MM.1S (cell line): Measurements from ENCODE around the gene ST6GALNAC6.
A peak's percentile ranks its signal among the peaks of the same experiment; 100 is the strongest.

ENCODE experiments used
- DNase-seq: peaks from one replicate; pipeline ENCODE4 v3.0.0-alpha.2; 2015
- H2AFZ ChIP-seq: fragments of 300-600 bp; sonication (generic); 2 replicates; pipeline ENCODE4 v1.6.0; 2016; ENCODE audit warnings: antibody characterized with exemption, low read length
- H3F3A ChIP-seq: fragments of 300-600 bp; sonication (generic); 2 replicates; pipeline ENCODE4 v1.6.1; 2016; ENCODE audit warnings: mild to moderate bottlenecking, antibody characterized with exemption, low read length, moderate library complexity, mixed read lengths; ENCODE audit not compliant: insufficient read depth
- H3K27ac ChIP-seq: fragments of 300-600 bp; sonication (generic); 2 replicates; pipeline ENCODE4 v1.5.1; 2016; ENCODE audit warnings: mild to moderate bottlenecking, low read length
- H3K27me3 ChIP-seq: fragments of 300-600 bp; sonication (generic); replicated peaks from 2 replicates; pipeline ENCODE4 v1.6.0; 2016; ENCODE audit warnings: low read length; ENCODE audit not compliant: insufficient read depth
- H3K36me3 ChIP-seq: fragments of 300-600 bp; sonication (generic); replicated peaks from 2 replicates; pipeline ENCODE4 v1.6.1; 2016; ENCODE audit warnings: mild to moderate bottlenecking, low read length, mixed read lengths; ENCODE audit not compliant: insufficient read depth
- H3K4me1 ChIP-seq: fragments of 300-600 bp; sonication (generic); 2 replicates; pipeline ENCODE4 v1.6.1; 2016; ENCODE audit warnings: low read length, mixed read lengths
- H3K4me2 ChIP-seq: fragments of 300-600 bp; sonication (generic); 2 replicates; pipeline ENCODE4 v1.6.0; 2016; ENCODE audit warnings: low read depth, low read length
- H3K4me3 ChIP-seq: fragments of 300-600 bp; sonication (generic); 2 replicates; pipeline ENCODE4 v1.5.1; 2016; ENCODE audit warnings: low read length, mixed read lengths
- H3K79me2 ChIP-seq: fragments of 300-600 bp; sonication (generic); 2 replicates; pipeline ENCODE4 v1.6.1; 2016; ENCODE audit warnings: mixed run types, low read length, mixed read lengths
- H3K9ac ChIP-seq: fragments of 300-600 bp; sonication (generic); 2 replicates; pipeline ENCODE4 v1.6.1; 2016; ENCODE audit warnings: low read length, mixed read lengths
- H3K9me2 ChIP-seq: fragments of 300-600 bp; sonication (generic); replicated peaks from 2 replicates; pipeline ENCODE4 v1.6.1; 2016; ENCODE audit warnings: mild to moderate bottlenecking, low read length, mixed read lengths; ENCODE audit not compliant: insufficient read depth
- H3K9me3 ChIP-seq: fragments of 300-600 bp; sonication (generic); replicated peaks from 2 replicates; pipeline ENCODE4 v1.6.1; 2016; ENCODE audit warnings: mild to moderate bottlenecking, low read length, mixed read lengths; ENCODE audit not compliant: insufficient read depth
- H4K20me1 ChIP-seq: fragments of 300-600 bp; sonication (generic); 2 replicates; pipeline ENCODE4 v1.6.1; 2016; ENCODE audit warnings: mild to moderate bottlenecking, low read length, moderate library complexity, mixed read lengths; ENCODE audit not compliant: insufficient read depth
- EZH2 ChIP-seq: fragments of 300-600 bp; sonication (generic); optimal IDR thresholded peaks from 2 replicates; pipeline ENCODE3; 2017; ENCODE audit warnings: low read depth, mild to moderate bottlenecking, antibody characterized with exemption, low read length, mixed read lengths
- EZH2phosphoT487 ChIP-seq: fragments of 300-600 bp; sonication (generic); IDR thresholded peaks from 2 replicates; pipeline ENCODE4 v1.6.1; 2018; ENCODE audit warnings: antibody characterized with exemption, low read length
- TF ChIP-seq, protein P1 (sequence below): fragments of 300-600 bp; sonication (generic); IDR thresholded peaks from 2 replicates; pipeline ENCODE4 v1.5.1; 2016; ENCODE audit warnings: antibody characterized with exemption, low read length, mixed read lengths

ST6GALNAC6 gene

GRCh38 chr9:127876764-127877562, 22.4 kb downstream of the ST6GALNAC6 start:
- H3K36me3 ChIP-seq: no peaks in the 10 kb centered on the region
- no peaks in the 10 kb centered on the region for H3K9me3 ChIP-seq
- H2AFZ ChIP-seq: peak overlapping the region; percentile 91
- H3K4me3 ChIP-seq: peak overlapping the region; percentile 65
- no peaks in the 10 kb centered on the region for H3K4me1 ChIP-seq
- no peaks in the 10 kb centered on the region for H4K20me1 ChIP-seq
- no peaks in the 10 kb centered on the region for H3K27me3 ChIP-seq
- H3K79me2 ChIP-seq: no peaks in the 10 kb centered on the region
- peak overlapping the region; percentile 83 for H3K4me2 ChIP-seq
- DNase-seq: no peak
- TF ChIP-seq EZH2phosphoT487 (no peak), EZH2 (no peak)
- TF ChIP-seq, protein P1, sequence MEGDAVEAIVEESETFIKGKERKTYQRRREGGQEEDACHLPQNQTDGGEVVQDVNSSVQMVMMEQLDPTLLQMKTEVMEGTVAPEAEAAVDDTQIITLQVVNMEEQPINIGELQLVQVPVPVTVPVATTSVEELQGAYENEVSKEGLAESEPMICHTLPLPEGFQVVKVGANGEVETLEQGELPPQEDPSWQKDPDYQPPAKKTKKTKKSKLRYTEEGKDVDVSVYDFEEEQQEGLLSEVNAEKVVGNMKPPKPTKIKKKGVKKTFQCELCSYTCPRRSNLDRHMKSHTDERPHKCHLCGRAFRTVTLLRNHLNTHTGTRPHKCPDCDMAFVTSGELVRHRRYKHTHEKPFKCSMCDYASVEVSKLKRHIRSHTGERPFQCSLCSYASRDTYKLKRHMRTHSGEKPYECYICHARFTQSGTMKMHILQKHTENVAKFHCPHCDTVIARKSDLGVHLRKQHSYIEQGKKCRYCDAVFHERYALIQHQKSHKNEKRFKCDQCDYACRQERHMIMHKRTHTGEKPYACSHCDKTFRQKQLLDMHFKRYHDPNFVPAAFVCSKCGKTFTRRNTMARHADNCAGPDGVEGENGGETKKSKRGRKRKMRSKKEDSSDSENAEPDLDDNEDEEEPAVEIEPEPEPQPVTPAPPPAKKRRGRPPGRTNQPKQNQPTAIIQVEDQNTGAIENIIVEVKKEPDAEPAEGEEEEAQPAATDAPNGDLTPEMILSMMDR: no peak
- H3K9ac ChIP-seq: peak overlapping the region; percentile 16; the same call in 1 of the 2 replicates
- H3K9me2 ChIP-seq: no peaks in the 10 kb centered on the region
- H3F3A ChIP-seq: no peaks in the 10 kb centered on the region
- H3K27ac ChIP-seq: no peak overlapping the region

DNA sequence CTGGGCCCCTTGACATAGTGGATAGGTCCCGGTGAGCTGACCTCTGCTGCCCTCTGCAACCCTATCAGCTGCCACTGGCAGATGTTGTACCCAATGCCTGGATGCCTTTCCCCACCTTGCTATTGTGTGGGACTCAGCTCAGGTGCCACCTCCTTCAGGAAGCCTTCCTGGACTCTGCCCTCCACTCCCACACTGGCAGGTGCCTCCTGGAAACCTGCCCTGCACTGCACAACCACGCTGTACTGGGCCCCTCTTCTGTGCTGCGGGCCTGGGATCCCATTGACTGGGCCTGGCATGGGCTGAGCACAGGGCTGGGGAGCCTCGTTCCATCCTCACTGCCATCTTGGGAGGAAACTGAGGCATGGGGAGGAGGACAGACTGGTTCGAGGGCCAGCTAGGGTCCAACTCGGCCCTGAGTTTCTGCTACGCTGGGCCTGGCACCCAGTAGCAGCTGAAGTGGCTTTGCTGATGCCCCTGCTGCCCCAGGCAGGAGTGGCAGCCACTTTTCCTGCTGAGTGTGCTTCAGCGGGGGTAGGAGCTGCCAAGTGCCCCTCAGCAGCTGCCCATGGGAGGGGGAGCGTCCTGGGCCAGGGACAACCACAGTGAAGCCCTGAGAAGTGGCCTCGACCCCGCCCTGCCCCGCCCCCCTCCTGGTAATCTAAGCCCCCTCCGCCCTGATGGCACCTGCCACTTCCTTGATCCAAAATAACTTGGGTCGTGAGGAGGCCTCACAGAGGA, 23.2 kb downstream of the ST6GALNAC6 start:
- TF ChIP-seq, protein P1: no peak
- no peak for TF ChIP-seq EZH2
- Histone ChIP-seq H3K9me2 (no peaks in the 10 kb centered on the region), H3K9ac (no peak overlapping the region), H3K9me3 (no peaks in the 10 kb centered on the region), H3K36me3 (no peaks in the 10 kb centered on the region), H3K4me2 (no peak overlapping the region), H3K79me2 (no peaks in the 10 kb centered on the region), H3F3A (no peaks in the 10 kb centered on the region), H3K27me3 (no peaks in the 10 kb centered on the region), H3K27ac (no peak overlapping the region), H4K20me1 (no peaks in the 10 kb centered on the region), H2AFZ (no peak overlapping the region), H3K4me1 (no peaks in the 10 kb centered on the region), H3K4me3 (no peak overlapping the region)
- DNase-seq: no peak

DNA sequence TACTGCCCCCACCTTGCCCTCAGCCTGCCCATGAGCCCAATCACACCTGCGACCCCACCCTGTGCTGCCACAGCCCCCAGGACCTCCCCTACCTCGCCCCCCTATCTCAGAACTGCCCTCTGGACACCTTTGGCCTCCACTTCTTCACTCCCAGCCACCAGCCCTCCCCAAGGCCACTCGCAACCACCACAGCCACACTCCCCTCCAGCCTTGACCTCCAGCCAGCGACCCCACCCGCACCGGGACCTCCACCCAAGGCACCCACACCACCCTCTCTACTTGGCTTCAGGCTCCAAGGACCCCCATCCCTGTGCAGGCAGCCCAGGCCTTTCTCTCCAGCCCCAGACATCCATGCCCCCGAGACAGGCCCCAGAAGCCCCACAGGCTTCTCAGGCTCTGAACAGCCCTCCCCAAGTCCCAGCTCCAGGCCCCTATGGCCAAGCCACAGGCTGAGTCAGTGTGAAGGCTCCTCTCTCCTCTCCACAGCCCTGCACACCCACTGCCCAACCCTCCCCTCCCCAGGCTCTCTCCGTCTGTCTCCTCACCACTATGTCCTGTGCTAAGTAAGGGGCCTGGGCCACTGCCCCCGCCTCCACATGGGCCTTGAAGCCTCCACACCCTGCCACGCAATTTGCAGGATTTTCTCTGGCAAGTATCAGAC, 24.0 kb downstream of the ST6GALNAC6 start:
- Histone ChIP-seq H3K9me3 (no peaks in the 10 kb centered on the region), H3K27ac (no peak overlapping the region), H3K36me3 (no peaks in the 10 kb centered on the region), H3K4me3 (no peak overlapping the region), H3K9me2 (no peaks in the 10 kb centered on the region), H3K79me2 (no peaks in the 10 kb centered on the region), H3K9ac (no peak overlapping the region), H3F3A (no peaks in the 10 kb centered on the region), H3K27me3 (no peaks in the 10 kb centered on the region), H3K4me1 (no peaks in the 10 kb centered on the region), H2AFZ (no peak overlapping the region), H3K4me2 (no peak overlapping the region), H4K20me1 (no peaks in the 10 kb centered on the region)
- TF ChIP-seq EZH2 (no peak), EZH2phosphoT487 (no peak)
- TF ChIP-seq, protein P1: no peak
- no peak for DNase-seq
